Spleen (tissue), 11 donors: ENCODE results near the gene SIK3. TPM values are rescaled to one million over a fixed set of nuclear protein-coding genes. Genes with fewer than 3 reads are reported as not detected.

Experiments
- DNase-seq: peaks from one replicate; pipeline ENCODE4 v3.0.0-alpha.2; 2020
- H3K27ac ChIP-seq, 8 donors: fragments of 200-600 bp; sonication (generic) in 7 of 8; 1 replicate in 4 of 8; 2 replicates in 4 of 8; pipeline versions ENCODE4 v1.5.0 to v1.8.0; 2016 to 2021; ENCODE audit warnings: inconsistent platforms in 4 of 8, mild to moderate bottlenecking in 4 of 8, moderate library complexity in 1 of 8
- H3K27me3 ChIP-seq, 7 donors: fragments of 200-600 bp; sonication (generic) in 6 of 7; replicated peaks in 1 of 7; 1 replicate in 4 of 7; 2 replicates in 3 of 7; pipeline versions ENCODE4 v1.5.0 to v1.8.0; 2016 to 2021; ENCODE audit warnings: inconsistent platforms in 3 of 7, mild to moderate bottlenecking in 1 of 7
- H3K36me3 ChIP-seq, 6 donors: fragments of 200-600 bp; sonication (generic) in 5 of 6; 1 replicate in 4 of 6; 2 replicates in 2 of 6; pipeline versions ENCODE4 v1.5.0 to v1.8.0; 2016 to 2021; ENCODE audit warnings: inconsistent platforms in 2 of 6
- H3K4me1 ChIP-seq, 6 donors: fragments of 200-600 bp; sonication (generic) in 5 of 6; 1 replicate in 3 of 6; 2 replicates in 3 of 6; pipeline versions ENCODE4 v1.5.0 to v1.8.0; 2016 to 2021; ENCODE audit warnings: inconsistent platforms in 3 of 6
- H3K4me3 ChIP-seq, 8 donors: fragments of 200-600 bp; sonication (generic) in 7 of 8; 1 replicate in 4 of 8; 2 replicates in 4 of 8; pipeline versions ENCODE4 v1.5.0 to v1.8.0; 2016 to 2021; ENCODE audit warnings: inconsistent platforms in 4 of 8, mild to moderate bottlenecking in 4 of 8, moderate library complexity in 2 of 8
- H3K9me3 ChIP-seq, 8 donors: fragments of 200-600 bp; sonication (generic) in 7 of 8; 1 replicate in 4 of 8; 2 replicates in 4 of 8; pipeline versions ENCODE4 v1.5.0 to v1.8.0; 2016 to 2021; ENCODE audit warnings: inconsistent platforms in 4 of 8
- CTCF ChIP-seq, 11 experiments: fragments of 200-600 bp in 7 of 11; fragments of 450-650 bp in 4 of 11; sonication (generic) in 4 of 11; IDR thresholded peaks in 8 of 11; conservative IDR thresholded peaks in 3 of 11; 1 replicate in 7 of 11; 2 replicates in 4 of 11; pipeline versions ENCODE4 v1.4.0 to v1.8.0; 2016 to 2021; ENCODE audit warnings: antibody characterized with exemption in 11 of 11, inconsistent platforms in 4 of 11, mild to moderate bottlenecking in 1 of 11
- POLR2A ChIP-seq, 3 donors: fragments of 450-650 bp; IDR thresholded peaks; one replicate each; pipeline ENCODE4 v1.5.1; 2017; ENCODE audit warnings: antibody characterized with exemption in 3 of 3, mild to moderate bottlenecking in 1 of 3
- POLR2AphosphoS5 ChIP-seq, 3 donors: sonication (generic); formaldehyde crosslinking; IDR thresholded peaks; one replicate each; pipeline ENCODE4 v1.5.1; 2017; ENCODE audit warnings: antibody characterized with exemption in 3 of 3
- WGBS, 5 donors: extraction: QIAGEN DNeasy Blood & Tissue Kit in 3 of 5; methylation state at CpG; one replicate each; pipeline versions ENCODE4 v1.1.5 to v1.1.7; 2013 to 2018; 5-methylcytosine and 5-hydroxymethylcytosine counted together
- intact Hi-C: fragments of 100-400 bp; cut with DNase I; formaldehyde crosslinking; loops from one replicate; pipeline ENCODE4 v1.15.0; 2023; ENCODE audit warnings: low total_unique reads
- polyA plus RNA-seq, 3 donors: library from polyadenylated mRNA; stranded (reverse); fragments of 200-250 nt; gene quantifications; one replicate each; pipeline ENCODE4 v1.2.1, GENCODE V29; 2013
- total RNA-seq, 7 donors: library from RNA; depleted of rRNA in 3 of 7; stranded (reverse); fragments of >200 nt in 3 of 7; fragmentation: NEBNext Ultra II Directional in 4 of 7; extraction: Animal tissue kit (Norgen Biotek cat#: 25700) in 4 of 7; gene quantifications; one replicate each; pipeline versions ENCODE4 v1.1.0 to v1.2.1, GENCODE V29; 2016 to 2021
- donor health status: healthy with polysubstance abuse.
- donor health status: DM: no; HTN: no; CAD: no; lungs with moderate emphysema.
- donor health status: DM: no; HTN: no; CAD: no.
- donor health status: Bipolar disorder and iron deficiency.
- donor health status: healthy.
- donor health status: DM: no; HTN: no; CAD: no.
- donor health status: DM: yes; HTN: yes; CAD: no.

The SIK3 gene
- total and polyA plus RNA-seq, 10 donors, result 7.8 to 112 (median 67.6) TPM

GRCh38 chr11:116918925-116919655 is 179.1 kb downstream of the SIK3 start:
- Histone ChIP-seq H3K27ac (no peak overlapping the region), H3K4me3 (no peak overlapping the region), H3K4me1 (peaks cover 0 to 23% (median 6%) of the 10 kb centered on the region in 6 donors), H3K27me3 (no peaks in the 10 kb centered on the region), H3K36me3 (peaks cover 0 to 36% (median 6%) of the 10 kb centered on the region in 6 donors), H3K9me3 (no peaks in the 10 kb centered on the region)
- TF ChIP-seq POLR2AphosphoS5 (IDR thresholded peaks at IDR 0.05) (no peak), POLR2A (IDR thresholded peaks at IDR 0.05) (no peak), CTCF (IDR thresholded peaks at IDR 0.05 in 8 of 11, conservative IDR thresholded peaks at IDR 0.05 in 3 of 11) (no peak)
- WGBS, 5 donors, result 73 to 81% (median 76%) methylated on average over 3 of the region's 3 CpGs
- intact Hi-C loops, result no loop called here
- DNase-seq, result no peak

- WGBS, 5 donors, result 62 to 81% (median 76%) methylated on average over 5 of the region's 5 CpGs
- Histone ChIP-seq H3K4me1 (peaks cover 0 to 33% (median 7%) of the 10 kb centered on the region in 6 donors), H3K27me3 (no peaks in the 10 kb centered on the region), H3K4me3 (no peak overlapping the region), H3K36me3 (peaks cover 0 to 23% (median 6%) of the 10 kb centered on the region in 6 donors), H3K9me3 (no peaks in the 10 kb centered on the region), H3K27ac (no peak overlapping the region)
- intact Hi-C loops, result no loop called here
- TF ChIP-seq POLR2AphosphoS5 (IDR thresholded peaks at IDR 0.05) (no peak), CTCF (IDR thresholded peaks at IDR 0.05 in 8 of 11, conservative IDR thresholded peaks at IDR 0.05 in 3 of 11) (no peak), POLR2A (IDR thresholded peaks at IDR 0.05) (no peak)
- DNase-seq, result no peak
Measured at GRCh38 chr11:116917632-116918031, 180.6 kb downstream of the SIK3 start.

- Histone ChIP-seq H3K27ac (no peak overlapping the region), H3K36me3 (peaks cover 0 to 18% (median 3%) of the 10 kb centered on the region in 6 donors), H3K9me3 (no peaks in the 10 kb centered on the region), H3K4me3 (no peak overlapping the region), H3K27me3 (no peaks in the 10 kb centered on the region), H3K4me1 (peaks cover 0 to 40% (median 9%) of the 10 kb centered on the region in 6 donors)
- TF ChIP-seq POLR2AphosphoS5 (IDR thresholded peaks at IDR 0.05) (no peak), CTCF (IDR thresholded peaks at IDR 0.05 in 8 of 11, conservative IDR thresholded peaks at IDR 0.05 in 3 of 11) (no peak), POLR2A (IDR thresholded peaks at IDR 0.05) (no peak)
- 68 to 90% (median 82%) methylated on average over 12 of the region's 12 CpGs for WGBS, 5 donors
- intact Hi-C loops, result no loop called here
- DNase-seq, result no peak
Measured at GRCh38 chr11:116916886-116917285, 181.3 kb downstream of the SIK3 start.

- Histone ChIP-seq H3K27me3 (no peaks in the 10 kb centered on the region), H3K27ac (no peak overlapping the region), H3K4me3 (no peak overlapping the region), H3K4me1 (peaks cover 0 to 47% (median 9%) of the 10 kb centered on the region in 6 donors), H3K36me3 (peaks cover 0 to 17% (median under 1%) of the 10 kb centered on the region in 6 donors), H3K9me3 (no peaks in the 10 kb centered on the region)
- no peak for DNase-seq
- TF ChIP-seq POLR2AphosphoS5 (IDR thresholded peaks at IDR 0.05) (no peak), POLR2A (IDR thresholded peaks at IDR 0.05) (no peak), CTCF (IDR thresholded peaks at IDR 0.05 in 8 of 11, conservative IDR thresholded peaks at IDR 0.05 in 3 of 11) (no peak)
- 89 to 97% (median 96%) methylated on average over 2 of the region's 2 CpGs for WGBS, 5 donors
- intact Hi-C loops, result no loop called here
Measured at GRCh38 chr11:116916052-116916451, 182.2 kb downstream of the SIK3 start.
